H1 (cell line): Measurements from ENCODE around the gene GTF2A1L. TPM values are rescaled to one million over a fixed set of nuclear protein-coding genes. Genes with fewer than 3 reads are reported as not detected.

Experiments
- BACH1 ChIP-seq: IDR thresholded peaks from 2 replicates; pipeline ENCODE4 v1.6.1; 2012; ENCODE audit warnings: low read length, improper control_type of control experiment
- SAP30 ChIP-seq: fragments of 300-600 bp; sonication (generic); IDR thresholded peaks from 2 replicates; pipeline ENCODE4 v1.7.1; 2012; ENCODE audit warnings: low read length, moderate library complexity, mild to moderate bottlenecking, inconsistent platforms; ENCODE audit not compliant: insufficient read depth, insufficient replicate concordance
- polyA plus RNA-seq, 7 experiments: library from polyadenylated mRNA; depleted of rRNA in 3 of 7; stranded (reverse) in 5 of 7; unstranded in 2 of 7; fragments of >200 nt in 5 of 7; fragments of 200-250 nt in 2 of 7; gene quantifications; 1 replicate in 5 of 7; 2 replicates in 1 of 7; 4 replicates in 1 of 7; pipeline versions ENCODE4 v1.2.1 to v1.2.3, GENCODE V29; 2011 to 2013; ENCODE audit warnings: missing spikeins in 2 of 7, mixed read lengths in 2 of 7
- total RNA-seq: library from RNA; stranded (reverse); fragmentation: NEBNext Ultra II Directional; extraction: Animal tissue kit (Norgen Biotek cat#: 25700); gene quantifications from 2 replicates; pipeline ENCODE4 v1.2.1, GENCODE V29; 2021
- TF ChIP-seq, protein P1 (sequence below): IDR thresholded peaks from 2 replicates; pipeline ENCODE4 v1.6.1; 2011; ENCODE audit warnings: low read length, improper control_type of control experiment

The GTF2A1L gene
- total and polyA plus RNA-seq, 2 of the 8 experiments (the other 6 are each of a cell fraction or from before 2014, with no cell fraction given): 0.18 TPM; not detected in 1

- no peak for TF ChIP-seq BACH1
- TF ChIP-seq, protein P1, sequence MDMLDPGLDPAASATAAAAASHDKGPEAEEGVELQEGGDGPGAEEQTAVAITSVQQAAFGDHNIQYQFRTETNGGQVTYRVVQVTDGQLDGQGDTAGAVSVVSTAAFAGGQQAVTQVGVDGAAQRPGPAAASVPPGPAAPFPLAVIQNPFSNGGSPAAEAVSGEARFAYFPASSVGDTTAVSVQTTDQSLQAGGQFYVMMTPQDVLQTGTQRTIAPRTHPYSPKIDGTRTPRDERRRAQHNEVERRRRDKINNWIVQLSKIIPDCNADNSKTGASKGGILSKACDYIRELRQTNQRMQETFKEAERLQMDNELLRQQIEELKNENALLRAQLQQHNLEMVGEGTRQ: no peak
- no peak for TF ChIP-seq SAP30
- TF ChIP-seq, all 59 proteins: peak for 0
Measured at GRCh38 chr2:48712151-48712550, 94.5 kb downstream of the GTF2A1L start (continued).
